NCI-H2107 (cell line): ENCODE data around the gene BAZ1B.
"Not testable (repeated sequence)": the region's sequence is repeated elsewhere in the genome, so short reads cannot be mapped to it uniquely, and the experiment has no call there.

Experiments
- DNase-seq: peaks from one replicate; lab custom pipeline; 2025; lab: John Stamatoyannopoulos, UW

The BAZ1B gene

GRCh38 chr7:73447121-73447733, 74.9 kb downstream of the BAZ1B start:
- DNase-seq, result no peak

GRCh38 chr7:73446682-73447081, 75.4 kb downstream of the BAZ1B start:
- DNase-seq, result no peak

GRCh38 chr7:73443548-73444255, 78.4 kb downstream of the BAZ1B start:
- DNase-seq, result no peak

- DNase-seq, result no peak
These were observed 79.1 kb downstream of the BAZ1B start for GRCh38 chr7:73442903-73443500.

GRCh38 chr7:73442222-73442902, 79.7 kb downstream of the BAZ1B start:
- peak; percentile 63 for DNase-seq

- no peak for DNase-seq
These were observed 82.7 kb downstream of the BAZ1B start for GRCh38 chr7:73439410-73439704.

GRCh38 chr7:73438547-73439409, 83.3 kb downstream of the BAZ1B start:
- no peak for DNase-seq

GRCh38 chr7:73437621-73438416, 84.3 kb downstream of the BAZ1B start:
- DNase-seq, result no peak

GRCh38 chr7:73437091-73437490, 85.0 kb downstream of the BAZ1B start:
- no peak for DNase-seq

GRCh38 chr7:73436031-73436929, 85.8 kb downstream of the BAZ1B start:
- DNase-seq, result no peak

- no peak for DNase-seq
These were observed 86.6 kb downstream of the BAZ1B start for GRCh38 chr7:73435471-73436009.

- no peak for DNase-seq
These were observed 87.4 kb downstream of the BAZ1B start for GRCh38 chr7:73434701-73435069.

- no peak for DNase-seq
These were observed 88.0 kb downstream of the BAZ1B start for GRCh38 chr7:73433924-73434700.

GRCh38 chr7:73432676-73433075, 89.4 kb downstream of the BAZ1B start:
- no peak for DNase-seq

- no peak for DNase-seq
These were observed 90.9 kb downstream of the BAZ1B start for GRCh38 chr7:73431041-73431835.

- DNase-seq, result not testable (repeated sequence)
These were observed 91.6 kb downstream of the BAZ1B start for GRCh38 chr7:73430540-73430939.

GRCh38 chr7:73429622-73430505, 92.2 kb downstream of the BAZ1B start:
- DNase-seq, result no peak
